GM12892 (cell line): ENCODE measurements around the gene C2orf68.
A peak's percentile ranks its signal among the peaks of the same experiment; 100 is the strongest.
"Not testable (repeated sequence)": the region's sequence is repeated elsewhere in the genome, so short reads cannot be mapped to it uniquely, and the experiment has no call there.

ENCODE experiments used
- DNase-seq: peaks from one replicate; pipeline ENCODE4 v3.0.0; 2011; ENCODE audit not compliant: insufficient read length
- FAIRE-seq: peaks from 2 replicates; lab custom pipeline; 2011; peaks lifted over from hg19 to GRCh38; lab: Jason Lieb, UNC
- POLR2A ChIP-seq: IDR thresholded peaks from 2 replicates; pipeline ENCODE4 v1.6.1; 2011; ENCODE audit warnings: low read depth, low read length, control low read depth
- POLR2AphosphoS5 ChIP-seq: IDR thresholded peaks from 2 replicates; pipeline ENCODE4 v1.6.1; 2011; ENCODE audit warnings: low read depth, low read length, control low read depth
- TAF1 ChIP-seq: IDR thresholded peaks from 2 replicates; pipeline ENCODE4 v1.6.1; 2011; ENCODE audit warnings: low read depth, mild to moderate bottlenecking, control low read depth, low read length, borderline replicate concordance

C2orf68 gene

DNA sequence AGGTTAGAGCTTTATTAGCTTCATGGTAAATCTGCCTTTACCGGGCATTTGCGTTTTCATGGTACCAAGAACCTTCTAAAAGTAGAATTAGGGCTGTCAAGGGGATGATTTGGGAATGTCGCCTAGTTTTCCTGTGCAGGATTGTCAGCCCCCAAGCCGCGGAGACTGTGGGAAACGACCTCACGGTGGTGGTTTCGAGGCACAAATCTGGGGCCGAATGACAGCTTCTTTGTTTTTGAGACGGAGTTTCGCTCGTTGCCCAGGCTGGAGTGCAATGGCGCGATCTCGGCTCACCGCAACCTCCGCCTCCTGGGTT lies 3.5 kb upstream of the C2orf68 start:
- TF ChIP-seq POLR2A: no peak
- TF ChIP-seq POLR2AphosphoS5: no peak
- TF ChIP-seq TAF1: no peak
- FAIRE-seq (no peak), DNase-seq (no peak)

- FAIRE-seq, DNase-seq: not testable (repeated sequence)
Measured at GRCh38 chr2:85614757-85615156, 2.9 kb upstream of the C2orf68 start.

DNA sequence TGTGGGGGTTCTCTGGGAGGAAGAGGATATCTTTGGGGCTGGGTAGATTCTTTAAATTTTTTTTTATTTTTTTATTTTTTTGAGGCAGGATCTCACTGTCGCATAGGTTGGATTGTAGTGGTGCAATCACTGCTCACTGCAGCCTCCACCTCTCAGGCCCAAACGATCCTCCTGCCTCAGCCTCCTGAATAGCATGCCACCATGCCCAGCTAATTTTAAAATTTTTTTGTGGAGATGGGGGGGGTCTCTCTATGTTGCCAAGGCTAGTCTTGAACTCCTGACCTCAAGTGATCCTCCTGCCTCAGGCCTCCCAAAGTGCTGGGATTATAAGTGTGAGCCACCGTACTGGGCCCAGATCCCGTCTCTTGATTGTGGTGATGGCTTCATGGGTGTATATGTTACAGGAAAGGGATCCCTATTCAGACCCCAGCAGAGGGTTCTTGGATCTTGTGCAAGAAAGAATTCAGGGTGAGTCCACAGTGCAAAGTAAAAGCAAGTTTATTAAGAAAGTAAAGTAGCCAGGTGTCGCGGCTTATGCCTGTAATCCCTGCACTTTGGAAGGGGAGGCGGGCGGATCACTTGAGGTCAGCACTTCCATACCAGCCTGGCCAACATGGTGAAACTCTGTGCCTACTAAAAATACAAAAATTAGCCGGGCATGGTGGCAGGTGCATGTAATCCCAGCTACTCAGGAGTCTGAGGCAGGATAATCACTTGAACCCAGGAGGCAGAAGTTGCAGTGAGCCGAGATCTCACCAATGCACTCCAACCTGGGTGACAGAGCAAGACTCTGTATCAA lies 2.0 kb upstream of the C2orf68 start:
- TF ChIP-seq POLR2AphosphoS5 (no peak), POLR2A (no peak), TAF1 (no peak)
- no peak for FAIRE-seq
- no peak for DNase-seq

- no peak for FAIRE-seq
- no peak for TF ChIP-seq POLR2AphosphoS5
- TF ChIP-seq POLR2A: no peak
- no peak for TF ChIP-seq TAF1
- DNase-seq: no peak
Measured at GRCh38 chr2:85611217-85611704, 605 bp downstream of the C2orf68 start.

DNA sequence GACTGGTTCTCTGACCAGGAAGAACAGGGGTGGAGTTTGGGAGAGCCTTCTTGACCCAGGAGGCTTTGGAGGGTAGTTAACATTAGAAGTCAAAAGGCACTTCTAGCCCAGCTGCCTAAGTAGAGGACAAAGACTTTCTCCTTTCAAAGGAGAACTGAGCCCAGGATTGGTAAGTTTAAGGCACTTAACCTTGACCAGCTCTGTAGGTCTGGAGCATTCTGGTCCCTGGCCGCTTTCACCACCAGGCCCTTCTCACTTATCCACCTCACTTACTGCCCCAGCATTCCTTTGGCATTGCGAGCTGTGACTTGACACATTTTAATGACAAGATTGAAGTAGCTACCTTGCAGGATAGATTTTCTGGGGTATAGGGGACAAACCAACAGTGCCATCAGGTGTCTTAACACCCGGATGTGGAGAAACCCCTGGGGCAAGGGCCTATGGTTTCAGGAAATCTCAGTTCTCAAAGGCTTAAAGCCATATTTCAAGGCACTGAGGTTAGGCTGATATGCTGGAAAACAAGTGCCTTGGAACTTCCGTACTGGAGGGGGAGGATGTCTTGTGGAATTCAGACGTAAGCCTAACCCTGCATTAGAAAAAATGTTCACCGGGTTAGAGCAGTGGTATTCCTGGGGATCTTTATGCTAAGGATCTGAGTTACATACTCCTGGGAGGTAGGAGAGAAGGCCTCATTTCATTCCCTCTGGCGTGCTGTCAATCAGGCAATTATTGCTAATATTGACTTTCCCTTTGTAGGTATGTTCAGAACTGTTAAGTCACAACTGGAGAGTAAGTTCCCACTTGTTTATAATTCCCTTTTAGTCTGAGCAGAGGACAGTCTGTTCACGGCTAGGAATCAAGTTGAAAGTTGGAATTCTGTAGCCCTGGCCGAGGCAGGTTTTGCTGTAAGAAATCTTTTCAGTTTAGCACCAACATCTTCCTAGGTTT lies 4.3 kb downstream of the C2orf68 start:
- no peak for TF ChIP-seq TAF1
- TF ChIP-seq POLR2AphosphoS5: no peak
- no peak for TF ChIP-seq POLR2A
- DNase-seq (no peak), FAIRE-seq (no peak)

DNA sequence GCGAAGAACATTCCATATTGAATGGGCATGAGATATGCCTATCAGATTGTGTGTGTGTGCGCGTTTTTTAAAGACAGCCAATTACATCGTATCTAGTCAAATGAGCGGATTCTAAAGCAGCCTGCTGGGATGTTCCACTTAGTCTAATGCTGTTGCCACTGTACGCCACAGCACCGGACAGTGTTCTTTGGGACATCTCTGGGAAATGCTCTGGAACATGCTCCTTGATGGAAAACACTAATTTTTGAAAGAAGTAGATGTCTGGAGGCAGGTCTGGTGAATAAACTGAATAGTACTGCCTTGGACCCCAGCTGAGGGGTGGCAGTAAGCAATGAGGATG lies 5.8 kb downstream of the C2orf68 start:
- DNase-seq (no peak), FAIRE-seq (no peak)
- TF ChIP-seq POLR2AphosphoS5 (no peak), POLR2A (no peak), TAF1 (no peak)

- no peak for TF ChIP-seq TAF1
- TF ChIP-seq POLR2AphosphoS5: no peak
- TF ChIP-seq POLR2A: no peak
- DNase-seq (no peak), FAIRE-seq (no peak)
Measured at GRCh38 chr2:85605406-85606115, 6.3 kb downstream of the C2orf68 start.

DNA sequence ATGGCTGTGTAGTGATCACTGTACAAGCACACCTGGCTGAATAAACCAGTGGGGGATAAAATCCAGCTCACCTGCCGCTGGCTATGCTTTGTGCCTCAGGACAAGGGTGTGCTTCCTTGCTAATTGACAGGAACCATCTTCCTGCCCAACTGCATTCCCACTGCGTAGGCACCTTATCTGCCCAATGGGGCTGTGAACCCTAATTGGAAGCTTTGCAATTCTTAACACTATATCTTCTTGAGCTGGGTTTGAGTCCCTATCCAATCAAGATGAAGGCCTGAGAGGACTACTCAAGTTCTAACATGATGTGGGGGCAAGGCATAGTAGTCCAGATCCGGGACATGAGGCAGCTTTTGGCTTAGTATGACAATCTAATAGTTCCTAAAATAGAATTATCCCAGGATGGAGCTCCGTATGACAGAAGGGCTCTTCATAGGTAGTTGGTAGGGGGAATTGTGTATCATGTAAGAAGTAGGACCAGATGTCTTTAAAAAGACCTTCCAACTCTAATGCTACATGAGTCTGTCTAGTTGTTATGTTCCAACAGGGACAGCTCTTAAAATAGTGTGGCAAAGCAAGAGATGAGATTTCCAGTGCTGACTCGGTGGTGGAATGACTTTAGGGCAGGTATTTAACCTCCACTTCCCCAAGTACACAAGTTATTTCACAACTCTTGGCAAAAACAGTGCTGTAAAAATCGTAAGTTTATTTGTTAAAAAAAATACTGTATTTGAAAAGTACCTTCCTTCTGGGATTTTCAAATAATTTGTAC lies 7.1 kb downstream of the C2orf68 start:
- FAIRE-seq (no peak), DNase-seq (no peak)
- TF ChIP-seq TAF1 (no peak), POLR2A (peak; percentile 30; the same call in 1 of the 2 replicates)

- not testable (repeated sequence) for FAIRE-seq, DNase-seq
Measured at GRCh38 chr2:85604133-85604444, 7.8 kb downstream of the C2orf68 start.

DNA sequence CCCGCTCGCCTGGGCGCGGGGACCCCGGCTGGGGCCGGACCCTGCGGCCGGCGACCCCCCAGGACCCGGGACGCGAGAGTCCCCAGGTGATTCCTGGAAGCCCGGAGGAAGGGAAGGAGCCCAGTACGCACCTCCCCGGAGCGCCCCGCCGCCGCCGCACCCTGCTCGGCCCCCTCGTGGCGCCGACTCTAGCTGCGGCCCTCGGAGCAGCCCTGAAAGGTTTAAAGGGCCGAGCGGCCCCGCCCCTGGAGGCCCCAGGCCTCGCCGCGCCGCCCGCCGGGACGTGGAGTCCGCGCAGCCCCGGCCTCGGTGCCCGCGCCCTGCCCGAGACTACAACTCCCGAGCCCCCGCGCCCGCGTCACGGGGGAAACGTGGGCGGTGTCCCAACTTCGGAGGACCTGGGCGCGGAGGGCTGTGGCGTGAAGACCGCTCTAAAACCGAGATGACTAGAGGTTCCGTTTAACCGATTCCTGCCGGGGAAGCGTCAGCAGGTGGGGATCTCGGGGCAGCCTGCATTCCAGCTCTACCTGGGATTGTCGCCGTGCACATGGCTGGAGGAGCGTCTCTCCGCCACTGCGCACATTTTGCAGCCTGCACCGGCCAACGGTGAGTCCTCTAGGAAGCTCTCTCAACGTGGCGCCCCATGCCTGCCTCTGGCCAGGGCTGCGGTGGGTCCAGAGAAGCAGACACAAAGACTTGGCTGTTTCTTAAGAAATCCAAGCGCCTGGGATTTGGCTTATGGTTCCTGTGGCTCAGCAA lies 9.2 kb downstream of the C2orf68 start, which contains the start of gene TMEM150A:
TMEM150A (minus strand) TSS at position 223 of the 759 bp plus-strand sequence. CDS start 750 bp downstream, outside the sequence.
- FAIRE-seq: peak; percentile 64
- peak; percentile 93 for DNase-seq
- TF ChIP-seq POLR2A (peak; percentile 43; the same call in 1 of the 2 replicates), TAF1 (no peak), POLR2AphosphoS5 (no peak)
